OCI-LY3 (cell line): Measurements from ENCODE around the gene SORBS1.
A peak's percentile ranks its signal among the peaks of the same experiment; 100 is the strongest.

Source experiments
- H2AFZ ChIP-seq: fragments of 200-600, 300-600 bp; shearing (Covaris generic); 2 replicates; pipeline ENCODE4 v1.6.0; 2014; ENCODE audit warnings: antibody characterized with exemption, low read depth, low read length
- H3K27ac ChIP-seq: fragments of 200-600, 300-600 bp; sonication (generic); 2 replicates; pipeline ENCODE4 v1.5.1; 2014; ENCODE audit warnings: mild to moderate bottlenecking, low read length, moderate library complexity, mixed read lengths
- H3K27me3 ChIP-seq: fragments of 200-600, 300-600 bp; sonication (generic); 2 replicates; pipeline ENCODE4 v1.6.1; 2014; ENCODE audit warnings: low read depth, low read length, mixed read lengths
- H3K36me3 ChIP-seq: fragments of 200-600, 300-600 bp; sonication (generic); replicated peaks from 2 replicates; pipeline ENCODE3; 2014; ENCODE audit warnings: low read depth, low read length, mixed read lengths
- H3K4me1 ChIP-seq: fragments of 300-600, 200-600 bp; sonication (generic); 2 replicates; pipeline ENCODE4 v1.6.1; 2014; ENCODE audit warnings: low read length, mixed read lengths
- H3K4me2 ChIP-seq: fragments of 200-600, 300-600 bp; sonication (generic); 2 replicates; pipeline ENCODE4 v1.6.1; 2014; ENCODE audit warnings: low read length, mixed read lengths
- H3K4me3 ChIP-seq: fragments of 300-600, 200-600 bp; sonication (generic); 2 replicates; pipeline ENCODE4 v1.5.1; 2014; ENCODE audit warnings: antibody characterized with exemption, mild to moderate bottlenecking, low read length, moderate library complexity
- H3K79me2 ChIP-seq: fragments of 300-600, 200-600 bp; shearing (Covaris generic); 2 replicates; pipeline ENCODE4 v1.6.1; 2014; ENCODE audit warnings: mild to moderate bottlenecking, low read length, mixed read lengths
- H3K9ac ChIP-seq: fragments of 300-600, 200-600 bp; shearing (Covaris generic); 2 replicates; pipeline ENCODE4 v1.6.0; 2014; ENCODE audit warnings: mild to moderate bottlenecking, low read length, moderate library complexity
- H3K9me3 ChIP-seq: fragments of 200-600, 300-600 bp; shearing (Covaris generic); 2 replicates; pipeline ENCODE4 v1.6.1; 2014; ENCODE audit warnings: low read length, mixed read lengths; ENCODE audit not compliant: insufficient read depth
- H4K20me1 ChIP-seq: fragments of 200-600, 300-600 bp; sonication (generic); 2 replicates; pipeline ENCODE4 v1.6.1; 2016; ENCODE audit warnings: low read length, mixed read lengths; ENCODE audit not compliant: insufficient read depth
- CTCF ChIP-seq: fragments of 200-600, 300-600 bp; sonication (generic); IDR thresholded peaks from 2 replicates; pipeline ENCODE4 v1.5.1; 2014; ENCODE audit warnings: antibody characterized with exemption, low read length, low read depth
- EZH2phosphoT487 ChIP-seq: fragments of 200-600 bp; shearing (Covaris generic); IDR thresholded peaks from 2 replicates; pipeline ENCODE4 v1.6.1; 2018; ENCODE audit warnings: antibody characterized with exemption, mixed run types, low read depth

Gene SORBS1

GRCh38 chr10:95297402-95297801 lies 263.8 kb downstream of the SORBS1 start:
- TF ChIP-seq CTCF: no peak
- no peak overlapping the region for H3K9ac ChIP-seq
- H3K4me2 ChIP-seq: no peak overlapping the region
- no peak overlapping the region for H2AFZ ChIP-seq
- H3K4me1 ChIP-seq: peaks cover 32% of the 10 kb centered on the region
- no peak overlapping the region for H3K4me3 ChIP-seq
- H4K20me1 ChIP-seq: no peaks in the 10 kb centered on the region
- no peaks in the 10 kb centered on the region for H3K27me3 ChIP-seq
- no peaks in the 10 kb centered on the region for H3K79me2 ChIP-seq
- H3K9me3 ChIP-seq: no peaks in the 10 kb centered on the region
- H3K36me3 ChIP-seq: no peaks in the 10 kb centered on the region
- no peak overlapping the region for H3K27ac ChIP-seq

- H4K20me1 ChIP-seq: no peaks in the 10 kb centered on the region
- no peaks in the 10 kb centered on the region for H3K9me3 ChIP-seq
- H3K79me2 ChIP-seq: no peaks in the 10 kb centered on the region
- H3K36me3 ChIP-seq: no peaks in the 10 kb centered on the region
- no peak overlapping the region for H3K4me2 ChIP-seq
- H3K27me3 ChIP-seq: no peaks in the 10 kb centered on the region
- no peak overlapping the region for H3K4me3 ChIP-seq
- H2AFZ ChIP-seq: no peak overlapping the region
- no peak overlapping the region for H3K27ac ChIP-seq
- peaks cover 33% of the 10 kb centered on the region for H3K4me1 ChIP-seq
- H3K9ac ChIP-seq: no peak overlapping the region
- TF ChIP-seq CTCF (no peak), EZH2phosphoT487 (no peak)
Measured at GRCh38 chr10:95296764-95297163, 264.4 kb downstream of the SORBS1 start.

GRCh38 chr10:95295031-95295755 lies 266.0 kb downstream of the SORBS1 start:
- Histone ChIP-seq H3K27ac (peak overlapping the region; percentile 55), H3K4me3 (peak overlapping the region; percentile 67), H4K20me1 (no peaks in the 10 kb centered on the region), H3K4me2 (peak overlapping the region; percentile 89), H3K27me3 (peaks cover 9% of the 10 kb centered on the region), H3K36me3 (no peaks in the 10 kb centered on the region), H3K9me3 (no peaks in the 10 kb centered on the region), H2AFZ (peak overlapping the region; percentile 74; the same call in 1 of the 2 replicates), H3K79me2 (no peaks in the 10 kb centered on the region), H3K4me1 (peaks cover 38% of the 10 kb centered on the region), H3K9ac (peak overlapping the region; percentile 38; the same call in 1 of the 2 replicates)
- TF ChIP-seq CTCF (no peak), EZH2phosphoT487 (no peak)

GRCh38 chr10:95293631-95294030 lies 267.5 kb downstream of the SORBS1 start:
- H3K79me2 ChIP-seq: no peaks in the 10 kb centered on the region
- peak overlapping the region; percentile 36; the same call in 1 of the 2 replicates for H3K4me3 ChIP-seq
- H3K36me3 ChIP-seq: no peaks in the 10 kb centered on the region
- peaks cover 22% of the 10 kb centered on the region for H3K27me3 ChIP-seq
- no peak overlapping the region for H2AFZ ChIP-seq
- peak overlapping the region; percentile 35; the same call in 1 of the 2 replicates for H3K27ac ChIP-seq
- no peaks in the 10 kb centered on the region for H4K20me1 ChIP-seq
- no peak overlapping the region for H3K9ac ChIP-seq
- H3K4me1 ChIP-seq: peaks cover 48% of the 10 kb centered on the region
- H3K9me3 ChIP-seq: no peaks in the 10 kb centered on the region
- TF ChIP-seq EZH2phosphoT487 (no peak), CTCF (no peak)
- peak overlapping the region; percentile 56 for H3K4me2 ChIP-seq
